ENCODE results near the gene KCNH2.
A peak's percentile ranks its signal among the peaks of the same experiment; 100 is the strongest.

Gene KCNH2

GRCh38 chr7:151005566-151005965 is 27.4 kb upstream of the KCNH2 start:
- no peak for TF ChIP-seq CTCF (IDR thresholded peaks at IDR 0.05)
- no peaks in the 10 kb centered on the region for H3K9me3 Mint-ChIP-seq
- no peak for DNase-seq
- H3K27ac Mint-ChIP-seq: no peak overlapping the region
- peaks cover 9% of the 10 kb centered on the region for H3K27me3 Mint-ChIP-seq (ENCODE audit: low read depth, poor library complexity)
- no peaks in the 10 kb centered on the region for H3K36me3 Mint-ChIP-seq (ENCODE audit: low read depth)
- H3K4me3 Mint-ChIP-seq: no peak overlapping the region
- H3K4me1 Mint-ChIP-seq: peaks cover 37% of the 10 kb centered on the region

DNA sequence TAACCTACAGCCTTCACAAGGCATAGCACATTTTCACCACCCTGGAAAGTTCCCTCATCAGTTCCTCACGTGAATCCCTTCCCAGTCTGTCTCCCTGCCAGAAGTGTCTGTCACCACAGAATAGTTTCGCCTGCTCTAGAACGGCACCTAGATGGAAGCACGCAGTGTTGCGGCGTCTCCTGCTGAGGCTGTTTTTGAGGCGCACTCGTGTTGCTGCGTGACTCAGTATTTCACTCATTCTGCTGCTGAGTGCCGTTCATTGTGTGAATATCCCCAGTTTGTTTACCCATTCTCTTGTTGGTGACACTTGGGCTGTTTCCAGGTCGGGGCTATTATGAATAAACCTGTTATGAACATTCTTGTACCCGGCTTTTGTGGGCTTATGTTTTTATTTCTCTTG is 25.5 kb upstream of the KCNH2 start:
- peak overlapping the region; percentile 33 for H3K27ac Mint-ChIP-seq
- H3K27me3 Mint-ChIP-seq (ENCODE audit: low read depth, poor library complexity): peaks cover 9% of the 10 kb centered on the region
- no peaks in the 10 kb centered on the region for H3K36me3 Mint-ChIP-seq (ENCODE audit: low read depth)
- TF ChIP-seq CTCF (IDR thresholded peaks at IDR 0.05): no peak
- H3K4me1 Mint-ChIP-seq: peaks cover 30% of the 10 kb centered on the region
- H3K9me3 Mint-ChIP-seq: no peaks in the 10 kb centered on the region
- DNase-seq: no peak
- H3K4me3 Mint-ChIP-seq: no peak overlapping the region

- no peak for DNase-seq
- H3K36me3 Mint-ChIP-seq (ENCODE audit: low read depth): no peaks in the 10 kb centered on the region
- no peak for TF ChIP-seq CTCF (IDR thresholded peaks at IDR 0.05)
- H3K4me3 Mint-ChIP-seq: no peak overlapping the region
- peaks cover 9% of the 10 kb centered on the region for H3K27me3 Mint-ChIP-seq (ENCODE audit: low read depth, poor library complexity)
- no peak overlapping the region for H3K27ac Mint-ChIP-seq
- no peaks in the 10 kb centered on the region for H3K9me3 Mint-ChIP-seq
- peaks cover 31% of the 10 kb centered on the region for H3K4me1 Mint-ChIP-seq
These were observed 23.4 kb upstream of the KCNH2 start for GRCh38 chr7:151001546-151001945.

DNA sequence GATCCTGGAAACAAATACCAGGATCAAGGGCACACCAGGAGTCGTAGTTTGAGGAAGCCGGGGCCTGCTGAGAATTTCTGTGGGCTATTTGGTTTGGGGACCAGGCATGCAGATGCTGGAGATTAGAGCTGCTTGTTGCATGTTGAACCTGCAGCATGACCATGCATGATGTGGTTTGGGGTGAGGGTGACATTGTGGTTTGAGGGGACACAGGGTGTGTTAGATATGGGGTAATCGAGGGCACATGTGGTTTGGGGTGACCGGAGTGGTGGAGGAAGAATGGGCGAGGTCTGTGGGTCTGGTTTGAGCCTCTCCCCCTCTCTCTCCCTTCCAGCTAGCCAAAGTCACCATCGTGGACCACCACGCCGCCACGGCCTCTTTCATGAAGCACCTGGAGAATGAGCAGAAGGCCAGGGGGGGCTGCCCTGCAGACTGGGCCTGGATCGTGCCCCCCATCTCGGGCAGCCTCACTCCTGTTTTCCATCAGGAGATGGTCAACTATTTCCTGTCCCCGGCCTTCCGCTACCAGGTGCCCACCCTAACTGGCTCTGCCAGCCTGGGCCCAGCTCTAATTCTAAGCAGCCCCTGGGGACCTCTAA is 22.9 kb upstream of the KCNH2 start:
- H3K36me3 Mint-ChIP-seq (ENCODE audit: low read depth): no peaks in the 10 kb centered on the region
- no peak for DNase-seq
- no peak overlapping the region for H3K27ac Mint-ChIP-seq

DNA sequence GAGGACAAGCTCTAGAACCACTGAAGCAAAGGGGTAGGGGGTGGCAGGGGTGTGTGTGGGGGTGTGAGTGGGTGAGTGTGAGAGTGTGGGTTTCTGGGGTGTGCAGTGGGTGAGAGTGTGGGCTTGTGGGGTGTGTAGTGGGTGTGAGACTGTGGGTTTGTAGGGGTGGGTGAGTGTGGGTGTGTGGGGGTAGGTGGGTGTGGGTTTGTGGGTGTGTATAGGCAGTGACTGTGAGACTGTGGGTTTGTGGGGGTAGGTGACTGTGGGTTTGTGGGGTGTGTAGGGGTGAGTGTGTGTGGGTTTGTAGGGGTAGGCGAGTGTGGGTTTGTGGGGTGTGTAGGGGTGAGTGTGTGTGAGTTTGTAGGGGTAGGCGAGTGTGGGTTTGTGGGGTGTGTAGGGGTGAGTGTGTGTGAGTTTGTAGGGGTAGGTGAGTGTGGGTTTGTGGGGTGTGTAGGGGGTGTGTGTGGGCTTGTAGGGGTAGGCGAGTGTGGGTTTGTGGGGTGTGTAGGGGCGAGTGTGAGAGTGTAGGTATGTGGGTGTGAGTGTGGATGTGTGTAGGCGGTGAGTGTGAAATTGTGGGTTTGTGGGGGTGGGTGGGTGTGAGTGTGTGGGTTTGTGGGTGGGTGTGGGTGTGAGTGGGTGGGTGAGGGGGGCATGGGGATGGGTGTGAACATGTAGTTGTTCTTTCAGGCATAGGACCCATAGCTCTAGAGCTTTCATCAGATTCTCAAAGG is 21.5 kb upstream of the KCNH2 start:
- Mint-ChIP-seq H3K27me3 (ENCODE audit: low read depth, poor library complexity) (no peaks in the 10 kb centered on the region), H3K4me3 (no peak overlapping the region), H3K4me1 (peaks cover 28% of the 10 kb centered on the region), H3K36me3 (ENCODE audit: low read depth) (no peaks in the 10 kb centered on the region), H3K27ac (no peak overlapping the region), H3K9me3 (no peaks in the 10 kb centered on the region)
- no peak for DNase-seq
- no peak for TF ChIP-seq CTCF (IDR thresholded peaks at IDR 0.05)

More for the DNA sequence above, 22.9 kb upstream of the KCNH2 start:
- TF ChIP-seq CTCF (IDR thresholded peaks at IDR 0.05): no peak
- H3K27me3 Mint-ChIP-seq (ENCODE audit: low read depth, poor library complexity): peaks cover 9% of the 10 kb centered on the region
- no peak overlapping the region for H3K4me3 Mint-ChIP-seq
- H3K9me3 Mint-ChIP-seq: no peaks in the 10 kb centered on the region
- H3K4me1 Mint-ChIP-seq: peaks cover 31% of the 10 kb centered on the region

DNA sequence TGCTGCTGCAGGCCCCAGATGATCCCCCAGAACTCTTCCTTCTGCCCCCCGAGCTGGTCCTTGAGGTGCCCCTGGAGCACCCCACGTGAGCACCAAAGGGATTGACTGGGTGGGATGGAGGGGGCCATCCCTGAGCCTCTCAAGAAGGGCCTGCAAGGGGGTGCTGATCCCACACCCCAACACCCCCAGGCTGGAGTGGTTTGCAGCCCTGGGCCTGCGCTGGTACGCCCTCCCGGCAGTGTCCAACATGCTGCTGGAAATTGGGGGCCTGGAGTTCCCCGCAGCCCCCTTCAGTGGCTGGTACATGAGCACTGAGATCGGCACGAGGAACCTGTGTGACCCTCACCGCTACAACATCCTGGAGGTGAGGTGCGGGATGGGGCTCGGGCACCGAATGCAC is 20.9 kb upstream of the KCNH2 start:
- Mint-ChIP-seq H3K27me3 (ENCODE audit: low read depth, poor library complexity) (no peaks in the 10 kb centered on the region), H3K36me3 (ENCODE audit: low read depth) (no peaks in the 10 kb centered on the region), H3K27ac (no peak overlapping the region), H3K4me1 (peaks cover 32% of the 10 kb centered on the region), H3K9me3 (no peaks in the 10 kb centered on the region), H3K4me3 (no peak overlapping the region)
- TF ChIP-seq CTCF (IDR thresholded peaks at IDR 0.05): no peak
- no peak for DNase-seq

All from nephron progenitor cell (in vitro differentiated cells).